Mesendoderm (in vitro differentiated cells): ENCODE data around the gene PON3.

Source experiments
- DNase-seq: peaks from one replicate; pipeline ENCODE4 v3.0.0; 2013
- H2AK5ac ChIP-seq: 2 replicates; pipeline ENCODE4 v1.6.1; 2013; ENCODE audit warnings: low read length, inconsistent platforms
- H2BK120ac ChIP-seq: 2 replicates; pipeline ENCODE4 v1.6.1; 2013; ENCODE audit warnings: low read depth, mild to moderate bottlenecking, low read length, moderate library complexity, mixed read lengths
- H2BK15ac ChIP-seq: replicated peaks from 2 replicates; pipeline ENCODE4 v1.6.1; 2013; ENCODE audit warnings: low read depth, mild to moderate bottlenecking, moderate library complexity
- H2BK5ac ChIP-seq: 2 replicates; pipeline ENCODE4 v1.6.1; 2013; ENCODE audit warnings: low read length, inconsistent platforms
- H3K18ac ChIP-seq: 2 replicates; pipeline ENCODE4 v1.6.1; 2013; ENCODE audit warnings: mild to moderate bottlenecking, low read length, mixed read lengths
- H3K23ac ChIP-seq: one replicate; pipeline ENCODE4 v1.6.1; 2013; ENCODE audit warnings: low read length
- H3K27ac ChIP-seq: 2 replicates; pipeline ENCODE4 v1.5.1; 2013; ENCODE audit warnings: low read depth, mild to moderate bottlenecking, inconsistent platforms, low read length, moderate library complexity
- H3K27me3 ChIP-seq: 2 replicates; pipeline ENCODE4 v1.6.1; 2013; ENCODE audit warnings: low read length, control low read depth, mild to moderate bottlenecking, inconsistent platforms; ENCODE audit not compliant: insufficient read depth, poor library complexity
- H3K36me3 ChIP-seq: 2 replicates; pipeline ENCODE4 v1.6.1; 2013; ENCODE audit warnings: low read length, inconsistent platforms; ENCODE audit not compliant: control insufficient read depth, insufficient read depth
- H3K4ac ChIP-seq: one replicate; pipeline ENCODE4 v1.6.1; 2013; ENCODE audit warnings: low read depth, mild to moderate bottlenecking, low read length, moderate library complexity
- H3K4me1 ChIP-seq: 2 replicates; pipeline ENCODE4 v1.6.1; 2013; ENCODE audit warnings: low read depth, low read length, inconsistent platforms; ENCODE audit not compliant: control insufficient read depth
- H3K4me2 ChIP-seq: 2 replicates; pipeline ENCODE4 v1.6.1; 2013; ENCODE audit warnings: low read length
- H3K4me3 ChIP-seq: 2 replicates; pipeline ENCODE4 v1.5.1; 2013; ENCODE audit warnings: mild to moderate bottlenecking, low read length
- H3K56ac ChIP-seq: one replicate; pipeline ENCODE4 v1.6.1; 2013; ENCODE audit warnings: low read length
- H3K79me1 ChIP-seq: 2 replicates; pipeline ENCODE4 v1.6.1; 2013; ENCODE audit warnings: low read length, inconsistent platforms
- H3K79me2 ChIP-seq: 2 replicates; pipeline ENCODE4 v1.6.1; 2013; ENCODE audit warnings: mild to moderate bottlenecking, low read length; ENCODE audit not compliant: control insufficient read depth, insufficient read depth
- H3K9ac ChIP-seq: 2 replicates; pipeline ENCODE4 v1.6.1; 2013; ENCODE audit warnings: low read length, inconsistent platforms
- H4K5ac ChIP-seq: one replicate; pipeline ENCODE4 v1.6.1; 2013; ENCODE audit warnings: low read length
- H4K8ac ChIP-seq: one replicate; pipeline ENCODE4 v1.6.1; 2013; ENCODE audit warnings: low read depth, mild to moderate bottlenecking, control low read depth, low read length, moderate library complexity
- WGBS: extraction: QIAGEN DNeasy Blood & Tissue Kit; methylation state at CpG from one replicate; pipeline ENCODE4 v1.1.7; 2013; ENCODE audit warnings: low lambda C conversion rate, missing lambda C conversion rate; ENCODE audit not compliant: insufficient coverage; ENCODE audit errors: extremely low coverage; 5-methylcytosine and 5-hydroxymethylcytosine counted together

PON3 gene

DNA sequence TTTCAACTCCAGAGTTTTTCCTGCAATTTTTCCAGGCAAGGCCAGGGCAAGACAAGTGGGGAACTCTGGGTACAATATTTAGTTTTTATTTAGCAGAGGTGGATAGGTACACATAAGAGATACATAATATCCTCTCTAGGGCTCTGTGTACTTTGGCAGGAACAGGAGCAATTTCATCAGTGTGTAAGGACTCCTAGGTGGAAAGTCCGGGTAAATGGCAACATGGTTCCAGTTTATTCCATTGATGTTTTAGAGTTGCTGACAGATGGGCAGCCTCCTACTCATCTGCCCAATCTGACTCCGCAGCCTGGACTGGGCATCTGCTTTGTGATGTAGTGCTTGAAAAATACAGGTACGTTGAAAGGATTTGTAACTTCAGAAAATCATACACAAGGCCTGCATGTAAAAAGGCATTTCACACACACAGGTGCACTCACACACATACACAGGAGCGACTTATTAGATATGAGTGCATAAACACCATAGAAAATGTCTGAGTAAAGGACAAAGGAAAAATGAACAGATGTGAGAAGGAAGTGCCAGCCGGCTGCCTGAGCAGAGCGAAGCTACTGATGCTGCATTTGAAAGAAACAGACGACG lies 77.6 kb downstream of the PON3 start:
- H3K27ac ChIP-seq = no peak overlapping the region
- H3K27me3 ChIP-seq = no peaks in the 10 kb centered on the region
- no peak overlapping the region for H4K8ac ChIP-seq
- no peak overlapping the region for H3K56ac ChIP-seq
- H2AK5ac ChIP-seq = no peak overlapping the region
- H3K4me2 ChIP-seq = no peak overlapping the region
- H3K23ac ChIP-seq = no peak overlapping the region
- no peak overlapping the region for H2BK120ac ChIP-seq
- H2BK5ac ChIP-seq = no peak overlapping the region
- whole genome bisulfite sequencing = no CpG with 5 or more reads among the region's 8 CpGs
- H3K4me1 ChIP-seq = no peaks in the 10 kb centered on the region
- no peak for DNase-seq
- no peak overlapping the region for H3K4me3 ChIP-seq
- no peaks in the 10 kb centered on the region for H3K79me1 ChIP-seq
- H2BK15ac ChIP-seq = no peak overlapping the region
- no peak overlapping the region for H4K5ac ChIP-seq
- no peak overlapping the region for H3K18ac ChIP-seq
- H3K9ac ChIP-seq = no peak overlapping the region
- no peaks in the 10 kb centered on the region for H3K79me2 ChIP-seq
- H3K4ac ChIP-seq = no peak overlapping the region
- H3K36me3 ChIP-seq = no peaks in the 10 kb centered on the region

DNA sequence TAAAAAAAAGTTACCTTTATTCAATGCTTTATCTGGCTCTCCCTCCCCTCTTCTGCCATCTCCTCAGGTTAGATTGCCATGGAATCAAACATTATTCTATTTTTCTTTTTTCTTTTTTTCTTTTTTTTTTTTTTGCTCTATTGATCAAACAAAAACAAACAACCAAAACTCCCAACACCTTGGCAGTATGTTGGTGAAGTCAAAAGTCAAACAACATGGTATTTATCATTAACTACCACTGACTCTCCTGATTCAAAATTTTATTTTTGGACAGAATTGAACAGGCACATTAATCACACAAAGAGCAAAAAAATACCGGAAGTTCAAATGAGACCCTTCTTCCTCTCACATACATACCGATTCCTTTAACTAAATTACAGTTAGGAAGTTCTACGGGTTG lies 78.2 kb downstream of the PON3 start:
- H3K79me2 ChIP-seq = no peaks in the 10 kb centered on the region
- no peak overlapping the region for H3K56ac ChIP-seq
- H2BK5ac ChIP-seq = no peak overlapping the region
- H3K23ac ChIP-seq = no peak overlapping the region
- H3K27ac ChIP-seq = no peak overlapping the region
- WGBS = no CpG with 5 or more reads among the region's 3 CpGs
- H2BK15ac ChIP-seq = no peak overlapping the region
- no peak overlapping the region for H3K4me2 ChIP-seq
- H2AK5ac ChIP-seq = no peak overlapping the region
- no peaks in the 10 kb centered on the region for H3K79me1 ChIP-seq
- H3K4me1 ChIP-seq = no peaks in the 10 kb centered on the region
- no peak overlapping the region for H3K18ac ChIP-seq
- H4K8ac ChIP-seq = no peak overlapping the region
- H3K4ac ChIP-seq = no peak overlapping the region
- no peaks in the 10 kb centered on the region for H3K36me3 ChIP-seq
- H4K5ac ChIP-seq = no peak overlapping the region
- H2BK120ac ChIP-seq = no peak overlapping the region
- no peak for DNase-seq
- no peaks in the 10 kb centered on the region for H3K27me3 ChIP-seq
- H3K9ac ChIP-seq = no peak overlapping the region
- no peak overlapping the region for H3K4me3 ChIP-seq

GRCh38 chr7:95317546-95317945 lies 78.6 kb downstream of the PON3 start:
- DNase-seq = peak; percentile 34
- H3K56ac ChIP-seq = no peak overlapping the region

GRCh38 chr7:95316588-95316987 lies 79.6 kb downstream of the PON3 start:
- Histone ChIP-seq H3K79me1 (no peaks in the 10 kb centered on the region), H3K4ac (no peak overlapping the region), H3K4me2 (no peak overlapping the region), H2AK5ac (no peak overlapping the region), H3K27me3 (no peaks in the 10 kb centered on the region), H4K5ac (no peak overlapping the region), H3K36me3 (no peaks in the 10 kb centered on the region), H2BK5ac (no peak overlapping the region), H3K56ac (no peak overlapping the region), H3K79me2 (no peaks in the 10 kb centered on the region), H2BK120ac (no peak overlapping the region), H3K27ac (no peak overlapping the region), H3K18ac (no peak overlapping the region), H3K23ac (no peak overlapping the region), H2BK15ac (no peak overlapping the region), H3K9ac (no peak overlapping the region), H4K8ac (no peak overlapping the region), H3K4me3 (no peak overlapping the region), H3K4me1 (no peaks in the 10 kb centered on the region)
- DNase-seq = no peak
- WGBS = no CpG with 5 or more reads among the region's 2 CpGs

More at GRCh38 chr7:95317546-95317945, 78.6 kb downstream of the PON3 start:
- Histone ChIP-seq H3K23ac (no peak overlapping the region), H2BK15ac (no peak overlapping the region), H3K27me3 (no peaks in the 10 kb centered on the region), H3K18ac (no peak overlapping the region), H3K4me1 (no peaks in the 10 kb centered on the region), H2BK5ac (no peak overlapping the region), H3K27ac (no peak overlapping the region), H3K79me2 (no peaks in the 10 kb centered on the region), H3K36me3 (no peaks in the 10 kb centered on the region), H3K9ac (no peak overlapping the region), H3K4me3 (no peak overlapping the region), H3K79me1 (no peaks in the 10 kb centered on the region), H4K8ac (no peak overlapping the region), H2AK5ac (no peak overlapping the region), H4K5ac (no peak overlapping the region), H2BK120ac (no peak overlapping the region), H3K4ac (no peak overlapping the region), H3K4me2 (no peak overlapping the region)
- no CpG with 5 or more reads among the region's 2 CpGs for WGBS

DNA sequence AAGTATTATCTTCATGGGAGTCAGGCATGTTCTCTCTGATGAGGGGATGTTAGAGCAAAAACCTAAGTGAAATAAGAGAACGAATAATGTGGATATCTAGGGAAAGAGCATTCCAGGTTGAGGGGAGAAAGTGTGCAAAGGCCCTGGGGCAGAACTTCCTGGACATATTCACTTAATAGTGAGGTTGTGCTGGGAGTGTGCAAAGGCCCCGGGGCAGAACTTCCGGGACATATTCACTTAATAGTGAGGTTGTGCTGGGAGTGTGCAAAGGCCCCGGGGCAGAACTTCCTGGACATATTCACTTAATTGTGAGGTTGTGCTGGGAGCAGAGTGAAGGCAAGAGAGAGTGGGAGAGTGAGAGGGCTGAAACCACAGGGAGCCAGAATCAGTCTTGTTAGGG lies 83.6 kb downstream of the PON3 start:
- Histone ChIP-seq H4K8ac (no peak overlapping the region), H2BK5ac (no peak overlapping the region), H3K4me3 (no peak overlapping the region), H3K79me1 (no peaks in the 10 kb centered on the region), H3K27me3 (no peaks in the 10 kb centered on the region), H2BK120ac (no peak overlapping the region), H3K4ac (no peak overlapping the region), H3K79me2 (no peaks in the 10 kb centered on the region), H2BK15ac (no peak overlapping the region), H4K5ac (no peak overlapping the region), H3K56ac (no peak overlapping the region), H3K18ac (no peak overlapping the region), H2AK5ac (no peak overlapping the region), H3K4me1 (no peaks in the 10 kb centered on the region), H3K23ac (no peak overlapping the region), H3K9ac (no peak overlapping the region), H3K27ac (no peak overlapping the region), H3K4me2 (no peak overlapping the region), H3K36me3 (no peaks in the 10 kb centered on the region)
- no CpG with 5 or more reads among the region's 4 CpGs for WGBS
- no peak for DNase-seq

DNA sequence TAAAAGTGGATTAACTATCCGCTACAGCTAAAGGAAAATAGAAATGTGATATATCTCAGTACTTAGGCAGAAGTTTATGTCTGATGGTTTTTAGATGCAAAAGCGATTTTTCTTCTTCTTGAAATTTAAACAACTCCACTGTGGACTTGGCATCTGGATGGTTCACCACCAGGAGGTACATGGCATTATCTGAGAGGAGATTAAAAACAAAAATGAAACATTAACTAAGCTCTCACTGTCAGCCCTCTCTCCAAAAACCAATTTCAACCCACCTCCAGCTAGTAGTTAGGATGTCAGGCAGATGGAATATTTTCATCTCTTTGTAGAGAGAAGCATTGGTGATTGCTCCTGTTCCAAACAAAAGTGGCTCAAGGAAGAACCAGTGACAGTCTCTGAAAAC lies 84.8 kb downstream of the PON3 start:
- no peak overlapping the region for H3K9ac ChIP-seq
- no peak overlapping the region for H4K5ac ChIP-seq
- no peak overlapping the region for H3K4me3 ChIP-seq
- no peak overlapping the region for H2BK5ac ChIP-seq
- H4K8ac ChIP-seq = no peak overlapping the region
- H3K4me2 ChIP-seq = no peak overlapping the region
- H3K23ac ChIP-seq = no peak overlapping the region
- H3K79me2 ChIP-seq = no peaks in the 10 kb centered on the region
- H3K36me3 ChIP-seq = no peaks in the 10 kb centered on the region
- H3K18ac ChIP-seq = no peak overlapping the region
- H3K27me3 ChIP-seq = no peaks in the 10 kb centered on the region
- no peak overlapping the region for H2BK120ac ChIP-seq
- H2AK5ac ChIP-seq = no peak overlapping the region
- WGBS = no CpG with 5 or more reads among the region's 2 CpGs
- H3K4ac ChIP-seq = no peak overlapping the region
- DNase-seq = no peak
- no peak overlapping the region for H2BK15ac ChIP-seq
- H3K4me1 ChIP-seq = no peaks in the 10 kb centered on the region
- H3K27ac ChIP-seq = no peak overlapping the region
- no peak overlapping the region for H3K56ac ChIP-seq
- H3K79me1 ChIP-seq = no peaks in the 10 kb centered on the region
